Central memory CD4-positive, alpha-beta T cell (primary cell): ENCODE results near the gene GAL3ST2.
A peak's percentile ranks its signal among the peaks of the same experiment; 100 is the strongest.
"Not testable (repeated sequence)": the region's sequence is repeated elsewhere in the genome, so short reads cannot be mapped to it uniquely, and the experiment has no call there.

Experiments used
- DNase-seq: peaks from one replicate; pipeline ENCODE4 v3.0.0; 2022

The GAL3ST2 gene

GRCh38 chr2:241748468-241749256, 28.0 kb upstream of the GAL3ST2 start:
- no peak for DNase-seq

- no peak for DNase-seq
Measured at GRCh38 chr2:241750076-241750840, 26.4 kb upstream of the GAL3ST2 start.

GRCh38 chr2:241751152-241751551, 25.5 kb upstream of the GAL3ST2 start:
- no peak for DNase-seq

- no peak for DNase-seq
Measured at GRCh38 chr2:241751776-241752175, 24.8 kb upstream of the GAL3ST2 start.

GRCh38 chr2:241752253-241752652, 24.4 kb upstream of the GAL3ST2 start:
- no peak for DNase-seq

GRCh38 chr2:241752689-241753276, 23.8 kb upstream of the GAL3ST2 start:
- no peak for DNase-seq

- no peak for DNase-seq
Measured at GRCh38 chr2:241753493-241753892, 23.1 kb upstream of the GAL3ST2 start.

GRCh38 chr2:241754042-241754441, 22.6 kb upstream of the GAL3ST2 start:
- DNase-seq: no peak

GRCh38 chr2:241755166-241755565, 21.5 kb upstream of the GAL3ST2 start:
- no peak for DNase-seq

- DNase-seq: no peak
Measured at GRCh38 chr2:241755777-241756176, 20.8 kb upstream of the GAL3ST2 start.

- no peak for DNase-seq
Measured at GRCh38 chr2:241759067-241759807, 17.4 kb upstream of the GAL3ST2 start.

GRCh38 chr2:241759893-241760292, 16.7 kb upstream of the GAL3ST2 start:
- DNase-seq: not testable (repeated sequence)

- no peak for DNase-seq
Measured at GRCh38 chr2:241760301-241760771, 16.3 kb upstream of the GAL3ST2 start.

- DNase-seq: no peak
Measured at GRCh38 chr2:241762321-241762932, 14.2 kb upstream of the GAL3ST2 start.

GRCh38 chr2:241762933-241763369, 13.7 kb upstream of the GAL3ST2 start:
- DNase-seq: peak; percentile 84

GRCh38 chr2:241763551-241764274, 12.9 kb upstream of the GAL3ST2 start:
- DNase-seq: peak; percentile 31

GRCh38 chr2:241764275-241765241, 12.1 kb upstream of the GAL3ST2 start:
- no peak for DNase-seq

- no peak for DNase-seq
Measured at GRCh38 chr2:241767464-241768250, 9.0 kb upstream of the GAL3ST2 start.

- DNase-seq: no peak
Measured at GRCh38 chr2:241768251-241768711, 8.3 kb upstream of the GAL3ST2 start.
